Superior temporal gyrus (tissue), 1 donor: ENCODE data around the gene PEX5.
"Not testable (repeated sequence)": the region's sequence is repeated elsewhere in the genome, so short reads cannot be mapped to it uniquely, and the experiment has no call there.

Source experiments
- DNase-seq: peaks from one replicate; pipeline ENCODE4 v3.0.0-alpha.2; 2016; ENCODE audit errors: extremely low spot score

PEX5 gene

DNA sequence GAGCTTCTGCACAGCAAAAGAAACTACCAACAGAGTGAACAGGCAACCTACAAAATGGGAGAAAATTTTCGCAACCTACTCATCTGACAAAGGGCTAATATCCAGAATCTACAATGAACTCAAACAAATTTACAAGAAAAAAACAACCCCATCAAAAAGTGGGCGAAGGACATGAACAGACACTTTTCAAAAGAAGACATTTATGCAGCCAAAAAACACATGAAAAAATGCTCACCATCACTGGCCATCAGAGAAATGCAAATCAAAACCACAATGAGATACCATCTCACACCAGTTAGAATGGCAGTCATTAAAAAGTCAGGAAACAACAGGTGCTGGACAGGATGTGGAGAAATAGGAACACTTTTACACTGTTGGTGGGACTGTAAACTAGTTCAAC, 24.3 kb downstream of the PEX5 start:
- DNase-seq, result not testable (repeated sequence)

DNA sequence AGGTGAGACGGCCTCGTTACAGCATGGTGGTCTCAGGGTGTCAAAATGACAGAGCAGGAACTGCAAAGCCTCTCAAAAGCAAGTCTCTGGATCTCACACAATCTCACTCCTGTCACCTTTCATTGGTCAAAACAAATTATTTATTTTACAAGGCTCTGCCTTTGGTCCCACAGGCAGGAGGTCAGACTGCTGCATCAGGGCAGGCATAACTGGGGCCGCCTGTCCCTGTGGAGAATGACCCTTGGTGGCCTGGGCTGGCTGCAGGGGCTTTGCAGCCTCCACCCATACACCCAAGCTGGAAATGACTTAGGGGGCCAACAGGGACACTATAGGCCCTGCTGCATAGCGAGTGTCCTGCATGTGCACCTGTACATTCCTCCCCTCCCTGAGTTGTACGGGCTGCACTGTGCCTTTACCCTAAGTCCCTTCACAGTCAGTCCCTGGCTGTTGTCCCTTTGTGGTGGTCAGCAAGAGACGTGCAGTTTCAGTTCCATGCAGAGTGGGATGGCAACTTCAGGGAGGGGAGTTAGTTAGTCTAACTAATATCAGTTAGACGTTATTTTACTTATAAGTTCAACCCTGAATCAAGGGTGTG, 28.1 kb downstream of the PEX5 start:
- DNase-seq, result no peak

DNA sequence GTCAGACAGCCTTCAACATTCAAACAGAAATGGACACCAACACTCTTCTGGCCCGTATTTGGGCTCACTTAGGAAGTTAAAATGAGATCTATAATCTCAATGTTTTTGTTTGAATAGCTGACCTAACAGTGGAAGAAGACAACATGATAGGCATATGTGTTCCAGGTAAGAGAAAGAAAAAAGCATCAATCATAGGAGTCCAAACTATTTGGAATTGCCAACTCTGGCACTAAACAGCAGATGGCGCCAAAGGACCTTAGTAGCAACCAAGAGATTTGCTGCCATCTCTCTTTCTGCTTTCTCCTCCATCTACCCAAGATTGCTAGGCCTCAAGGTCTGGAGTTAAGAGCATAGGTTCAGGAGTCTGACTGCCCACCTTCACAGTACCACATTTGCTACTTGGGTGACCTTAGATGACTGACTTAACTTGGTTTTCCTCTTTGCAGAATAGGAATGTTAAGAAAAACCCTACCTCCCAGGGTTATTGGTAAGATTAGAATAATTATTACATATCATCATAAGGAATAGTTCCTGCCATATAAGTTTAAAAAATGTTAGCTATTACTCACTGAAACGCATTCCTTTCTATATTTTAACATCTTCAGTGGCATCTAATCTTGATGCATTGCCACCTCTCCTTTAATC, 30.2 kb downstream of the PEX5 start:
- DNase-seq, result peak; percentile 93

DNA sequence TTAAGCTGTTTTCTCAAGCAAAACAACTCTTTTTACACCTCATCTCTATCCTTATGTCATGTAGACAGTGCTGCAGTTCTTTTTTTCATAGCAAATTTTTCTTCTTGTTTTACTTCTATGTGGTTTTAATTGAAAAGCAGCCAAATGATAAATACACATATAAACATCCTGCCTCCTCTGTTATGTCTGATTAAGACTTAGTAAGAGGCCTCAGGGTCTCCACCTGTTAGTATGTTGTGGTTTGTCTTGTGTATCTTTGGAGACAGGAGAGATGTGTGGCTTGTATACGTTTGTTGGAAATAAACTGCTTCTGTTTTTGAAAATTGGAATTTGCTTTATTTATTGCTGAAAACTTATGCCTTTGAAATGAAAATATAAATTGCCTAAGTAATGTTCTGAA, 32.0 kb downstream of the PEX5 start:
- no peak for DNase-seq

DNA sequence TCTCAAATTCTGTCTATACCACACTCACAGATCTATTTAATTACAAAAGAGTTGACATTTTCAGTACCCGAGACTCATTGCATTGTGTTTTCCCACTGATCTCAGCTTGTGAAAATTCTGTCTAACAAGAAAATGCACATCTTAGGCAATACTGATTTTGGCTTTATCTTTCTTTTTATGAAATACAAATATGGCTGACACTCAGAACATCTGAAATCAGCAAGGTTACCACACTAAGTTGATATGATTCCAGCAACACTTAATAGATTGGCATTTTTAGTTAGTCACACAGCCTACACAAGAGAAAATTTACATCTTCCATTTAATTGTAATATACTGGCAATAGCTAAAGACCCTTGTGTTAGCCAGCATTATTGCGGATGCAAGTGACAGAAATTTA, 40.3 kb downstream of the PEX5 start:
- no peak for DNase-seq

DNA sequence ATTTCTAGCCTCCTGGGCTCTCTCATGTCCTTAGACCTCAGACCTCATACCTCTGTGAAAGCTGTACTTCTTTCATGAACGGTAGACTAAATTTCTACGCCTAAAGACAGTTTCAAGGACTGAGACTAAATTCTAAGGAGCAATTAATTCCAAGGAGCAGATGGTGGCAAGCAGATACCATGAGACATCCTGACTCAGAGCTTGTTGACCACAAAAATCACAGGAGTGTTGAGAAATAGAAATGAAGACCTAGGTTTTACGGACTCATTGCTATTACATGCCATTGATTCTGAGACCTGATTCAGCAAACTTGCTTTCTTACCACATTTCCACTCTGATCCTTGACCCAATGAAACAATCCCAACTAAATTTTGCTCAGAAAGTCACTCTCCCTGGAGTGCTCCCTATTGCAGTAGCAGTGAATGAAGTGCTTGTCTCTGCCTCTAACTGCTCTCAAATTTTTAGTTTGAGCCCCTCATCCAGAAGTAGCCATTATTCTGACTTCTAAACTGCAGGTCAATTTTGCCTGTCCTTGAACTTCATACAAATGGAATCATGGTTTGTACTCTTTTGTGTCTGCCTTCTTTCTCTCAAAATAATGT, 52.0 kb downstream of the PEX5 start:
- no peak for DNase-seq

DNA sequence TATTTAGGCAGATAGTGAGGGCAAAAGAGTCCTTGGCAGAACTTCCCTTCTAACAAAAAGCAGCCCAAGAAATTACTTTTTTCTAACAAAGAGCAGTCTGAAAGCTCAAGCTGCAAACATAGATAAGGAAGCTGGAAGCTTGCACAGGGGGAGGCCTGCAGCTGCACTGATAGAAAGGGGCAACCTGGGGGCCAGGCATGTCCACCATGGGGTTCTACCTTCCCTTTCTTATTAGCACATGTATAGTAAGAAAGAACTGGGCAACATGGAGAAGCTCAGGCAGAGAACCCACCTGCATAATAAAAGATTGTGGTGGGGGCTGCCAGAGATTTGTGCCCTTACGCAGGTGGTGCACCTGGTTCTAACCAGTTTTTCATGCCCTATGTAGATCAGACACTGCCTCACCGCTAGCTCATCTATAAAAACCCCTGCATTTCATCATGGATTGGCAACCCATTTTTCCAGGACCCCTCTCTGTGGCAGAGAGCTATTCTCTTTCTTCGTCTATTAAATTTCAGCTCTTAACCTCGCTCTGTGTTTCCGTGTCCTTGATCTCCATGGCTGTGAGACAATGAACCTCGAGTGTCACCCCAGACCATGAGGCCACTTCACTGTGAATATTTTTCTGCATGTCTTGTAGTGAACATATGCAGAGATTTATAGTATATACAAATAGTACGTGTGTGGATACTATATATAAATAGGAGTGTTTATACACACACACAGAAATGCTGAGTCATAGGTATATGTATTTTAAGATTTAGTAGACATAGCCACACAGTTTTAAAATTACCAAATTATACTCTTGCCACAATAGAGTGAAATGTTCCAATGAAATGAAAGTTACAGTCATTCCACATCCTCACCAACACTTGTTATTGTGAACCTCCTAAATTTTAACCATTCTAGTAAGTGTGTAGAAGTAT, 53.0 kb downstream of the PEX5 start:
- no peak for DNase-seq

DNA sequence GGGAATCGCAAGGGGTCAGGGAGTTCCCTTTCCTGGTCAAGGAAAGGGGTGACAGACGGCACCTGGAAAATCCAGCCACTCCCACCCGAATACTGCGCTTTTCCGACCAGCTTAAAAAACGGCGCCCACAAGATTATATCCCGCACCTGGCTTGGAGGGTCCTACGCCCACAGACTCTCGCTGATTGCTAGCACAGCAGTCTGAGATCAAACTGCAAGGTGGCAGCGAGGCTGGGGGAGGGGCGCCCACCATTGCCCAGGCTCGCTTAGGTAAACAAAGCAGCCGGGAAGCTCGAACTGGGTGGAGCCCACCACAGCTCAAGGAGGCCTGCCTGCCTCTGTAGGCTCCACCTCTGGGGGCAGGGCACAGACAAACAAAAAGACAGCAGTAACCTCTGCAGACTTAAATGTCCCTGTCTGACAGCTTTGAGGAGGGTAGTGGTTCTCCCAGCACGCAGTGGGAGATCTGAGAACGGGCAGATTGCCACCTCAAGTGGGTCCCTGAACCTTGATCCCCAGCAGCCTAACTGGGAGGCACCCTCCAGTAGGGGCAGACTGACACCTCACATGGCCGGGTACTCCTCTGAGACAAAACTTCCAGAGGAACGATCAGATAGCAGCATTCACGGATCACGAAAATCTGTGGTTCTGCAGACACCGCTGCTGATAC, 62.0 kb downstream of the PEX5 start:
- not testable (repeated sequence) for DNase-seq

DNA sequence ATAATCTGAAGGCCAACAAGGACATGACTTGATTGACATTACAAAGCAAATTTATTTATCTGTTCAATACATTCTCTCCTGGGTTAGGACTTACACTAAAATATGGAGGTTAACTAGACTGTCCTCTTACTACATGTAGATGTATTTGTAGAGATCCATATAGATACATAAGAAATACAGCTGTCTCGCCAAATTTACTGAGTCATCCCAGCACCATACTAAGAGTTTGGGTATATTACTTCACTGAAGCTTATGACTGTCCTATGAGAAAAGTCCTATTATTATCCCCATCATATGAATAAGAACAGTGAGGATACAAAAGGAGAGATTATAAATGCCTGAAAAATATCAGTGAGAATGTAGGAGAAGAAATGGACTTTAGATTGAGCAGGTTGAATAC, 69.6 kb downstream of the PEX5 start:
- no peak for DNase-seq
